HepG2 (cell line): ENCODE data around the gene PTRH2. TPM values are rescaled to one million over a fixed set of nuclear protein-coding genes. Genes with fewer than 3 reads are reported as not detected.

Source experiments
- ATAC-seq: fragments of 200-7000 bp; cut with Tn5 transposase; 3 replicates; pipeline ENCODE4 v1.9.1; 2020; ENCODE audit warnings: mild to moderate bottlenecking, moderate library complexity
- BruUV-seq: library from RNA; stranded (reverse); fragments of 400-500 nt; replicated peaks from 2 replicates; lab custom pipeline; 2021; lab: Mats Ljungman, UMichigan
- CTCF ChIA-PET: fragments of 300-600 bp; formaldehyde crosslinking; extraction: SDS; loops from one replicate; lab custom pipeline; 2021; ENCODE audit warnings: low total read pairs, inconsistent platforms, low intra/inter-chr PET ratio; lab: Yijun Ruan, JAX
- POLR2A ChIA-PET: fragments of 350-600 bp; sonication (Branson Sonifier 250); formaldehyde crosslinking; loops from one replicate; lab custom pipeline; 2020; ENCODE audit warnings: antibody characterized with exemption, inconsistent platforms; lab: Yijun Ruan, JAX
- DNase-seq: peaks from one replicate; pipeline ENCODE4 v3.0.0-alpha.2; 2015; ENCODE audit warnings: low spot score
- FAIRE-seq: peaks from 3 replicates; lab custom pipeline; 2011; peaks lifted over from hg19 to GRCh38; lab: Jason Lieb, UNC
- H2AFZ ChIP-seq: one replicate; pipeline ENCODE4 v1.6.1; 2011; ENCODE audit warnings: low read length, inconsistent platforms
- H3K27ac ChIP-seq: fragments of 300-600 bp; 3 replicates; pipeline ENCODE4 v1.8.0; 2011; ENCODE audit warnings: mixed run types, mild to moderate bottlenecking, mixed read lengths, low read length, inconsistent platforms; ENCODE audit not compliant: insufficient read depth; ENCODE audit errors: extremely low read length
- H3K27me3 ChIP-seq, 2 experiments: fragments of 200-600 bp in 1 of 2; 2 replicates in 1 of 2; 3 replicates in 1 of 2; pipeline versions ENCODE4 v1.6.0 to v1.8.0; 2011; ENCODE audit warnings: low read length in 2 of 2, mild to moderate bottlenecking in 2 of 2, moderate library complexity in 2 of 2, inconsistent platforms in 1 of 2; ENCODE audit not compliant: insufficient read depth in 2 of 2, control insufficient read depth in 1 of 2
- H3K36me3 ChIP-seq, 2 experiments: fragments of 200-600 bp in 1 of 2; replicated peaks in 1 of 2; 2 replicates in 1 of 2; 3 replicates in 1 of 2; pipeline versions ENCODE4 v1.5.1 to v1.8.0; 2011; ENCODE audit warnings: low read length in 2 of 2, inconsistent platforms in 1 of 2; ENCODE audit not compliant: insufficient read depth in 2 of 2, control insufficient read depth in 1 of 2
- H3K4me1 ChIP-seq: 2 replicates; pipeline ENCODE4 v1.5.1; 2012; ENCODE audit warnings: low read length, inconsistent platforms; ENCODE audit not compliant: insufficient read depth
- H3K4me2 ChIP-seq: 2 replicates; pipeline ENCODE4 v1.6.0; 2011; ENCODE audit warnings: low read depth, low read length, inconsistent platforms
- H3K4me3 ChIP-seq, 3 experiments: fragments of 200-600 bp in 1 of 3; sonication (generic), shearing (Covaris generic) in 1 of 3; replicated peaks in 1 of 3; 2 replicates each; pipeline ENCODE4 v1.5.1; 2011 to 2016; ENCODE audit warnings: low read length in 3 of 3, inconsistent platforms in 2 of 3, low read depth in 2 of 3, mild to moderate bottlenecking in 2 of 3, control low read depth in 1 of 3, mixed read lengths in 1 of 3; ENCODE audit not compliant: insufficient read depth in 1 of 3
- H3K79me2 ChIP-seq: one replicate; pipeline ENCODE4 v1.6.1; 2011; ENCODE audit warnings: low read length, inconsistent platforms; ENCODE audit not compliant: insufficient read depth
- H3K9ac ChIP-seq: 2 replicates; pipeline ENCODE4 v1.6.0; 2011; ENCODE audit warnings: mild to moderate bottlenecking, low read depth, low read length, inconsistent platforms; ENCODE audit not compliant: insufficient read depth
- H3K9me3 ChIP-seq: 2 replicates; pipeline ENCODE4 v1.5.1; 2012; ENCODE audit warnings: mild to moderate bottlenecking, low read length
- H4K20me1 ChIP-seq: 2 replicates; pipeline ENCODE4 v1.6.0; 2011; ENCODE audit warnings: inconsistent platforms, mild to moderate bottlenecking, low read length, moderate library complexity; ENCODE audit not compliant: insufficient read depth
- HIVEP1 ChIP-seq: sonication (generic); formaldehyde crosslinking; IDR thresholded peaks from 2 replicates; pipeline ENCODE4 v1.4.0; 2020; ENCODE audit warnings: mild to moderate bottlenecking, missing genetic modification reagents
- NONO ChIP-seq, 2 experiments: fragments of 450-650 bp in 1 of 2; sonication (generic) in 1 of 2; formaldehyde crosslinking in 1 of 2; IDR thresholded peaks in 1 of 2; conservative IDR thresholded peaks in 1 of 2; 2 replicates each; pipeline versions ENCODE4 v1.6.1 to v1.8.0; 2017 to 2022; ENCODE audit warnings: mild to moderate bottlenecking in 1 of 2, missing genetic modification reagents in 1 of 2, moderate library complexity in 1 of 2
- RBAK ChIP-seq: sonication (generic); formaldehyde crosslinking; IDR thresholded peaks from 2 replicates; pipeline ENCODE4 v1.5.1; 2020; ENCODE audit warnings: mild to moderate bottlenecking, missing genetic modification reagents
- RBM22 ChIP-seq: fragments of 200-400 bp; formaldehyde crosslinking; optimal IDR thresholded peaks from 2 replicates; pipeline ENCODE3; 2017; ENCODE audit warnings: mild to moderate bottlenecking, low read length, moderate library complexity
- SP2 ChIP-seq: sonication (generic); formaldehyde crosslinking; IDR thresholded peaks from 2 replicates; pipeline ENCODE4 v1.5.1; 2020; ENCODE audit warnings: mild to moderate bottlenecking, missing genetic modification reagents
- TSC22D2 ChIP-seq: sonication (generic); formaldehyde crosslinking; IDR thresholded peaks from 2 replicates; pipeline ENCODE4 v1.5.1; 2020; ENCODE audit warnings: missing genetic modification reagents, mild to moderate bottlenecking, borderline replicate concordance
- ZBTB8A ChIP-seq: sonication (generic); formaldehyde crosslinking; IDR thresholded peaks from 2 replicates; pipeline ENCODE4 v1.4.0; 2020; ENCODE audit warnings: mild to moderate bottlenecking, low read depth, missing genetic modification reagents, borderline replicate concordance
- ZNF264 ChIP-seq: sonication (generic); formaldehyde crosslinking; IDR thresholded peaks from 2 replicates; pipeline ENCODE4 v1.4.0; 2020; ENCODE audit warnings: missing genetic modification reagents
- WGBS: methylation state at CpG from one replicate; pipeline ENCODE4 v1.1.6; 2017; ENCODE audit warnings: low lambda C conversion rate; 5-methylcytosine and 5-hydroxymethylcytosine counted together
- in situ Hi-C: cut with HindIII; loops from 2 replicates; pipeline ENCODE4 v1.10.0; 2017; ENCODE audit warnings: low pct_unique_long_range_greater_than_20kb; ENCODE audit not compliant: extremely low pct_ligation_motif_present
- intact Hi-C: fragments of 100-400 bp; cut with micrococcal nuclease; formaldehyde crosslinking; loops from one replicate; pipeline ENCODE4 v1.10.0; 2022; ENCODE audit not compliant: unreplicated experiment
- polyA plus RNA-seq, 8 experiments: library from polyadenylated mRNA; depleted of rRNA in 3 of 8; stranded (reverse) in 7 of 8; unstranded in 1 of 8; fragments of >200 nt; fragmentation: Illumina TruSeq in 4 of 8; extraction: Trizol in 4 of 8; gene quantifications; 2 replicates each; pipeline versions ENCODE4 v1.2.1 to v1.2.3, GENCODE V29; 2011 to 2016; ENCODE audit warnings: low read depth in 4 of 8, missing spikeins in 1 of 8, mixed read lengths in 1 of 8; ENCODE audit not compliant: insufficient read depth in 1 of 8
- total RNA-seq, 5 experiments: library from RNA; depleted of rRNA; stranded (reverse); fragments of >200 nt; fragmentation: Illumina TruSeq; extraction: Trizol; gene quantifications; 2 replicates each; pipeline ENCODE4 v1.2.3, GENCODE V29; 2016; ENCODE audit warnings: low read depth in 1 of 5
- TF ChIP-seq, protein P1 (sequence below): sonication (generic); formaldehyde crosslinking; IDR thresholded peaks from 2 replicates; pipeline ENCODE4 v1.5.0; 2020; ENCODE audit warnings: missing genetic modification reagents
- TF ChIP-seq, protein P2 (sequence below): sonication (generic); formaldehyde crosslinking; IDR thresholded peaks from 2 replicates; pipeline ENCODE4 v1.4.0; 2020; ENCODE audit warnings: missing genetic modification reagents, borderline replicate concordance

PTRH2 gene
- total and polyA plus RNA-seq, 2 of the 13 experiments (the other 11 are each of a cell fraction or from before 2014, with no cell fraction given), result 67.7 to 83.3 TPM

DNA sequence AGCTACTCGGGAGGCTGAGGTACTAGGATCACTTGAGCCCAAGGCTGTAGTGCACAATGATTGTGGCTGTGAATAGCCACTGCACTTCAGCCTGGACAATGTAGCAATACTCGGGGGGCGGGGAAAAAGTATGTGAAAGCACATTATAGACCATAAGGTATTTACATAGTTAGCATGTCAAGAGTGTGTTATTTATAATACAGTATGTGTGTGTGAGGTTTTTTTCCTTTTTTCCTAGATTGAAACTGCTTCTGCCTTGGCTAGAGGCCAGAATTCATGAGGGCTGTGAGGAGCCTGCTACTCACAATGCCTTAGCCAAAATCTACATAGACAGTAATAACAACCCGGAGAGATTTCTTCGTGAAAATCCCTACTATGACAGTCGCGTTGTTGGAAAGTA is 30.5 kb downstream of the PTRH2 start:
- H3K9ac ChIP-seq, result no peak overlapping the region
- BruUV-seq, result no TSS peak
- no peak overlapping the region for H3K4me3 ChIP-seq
- no peak overlapping the region for H3K4me2 ChIP-seq
- H2AFZ ChIP-seq, result no peak overlapping the region
- TF ChIP-seq RBM22, result peak; percentile 39
- TF ChIP-seq, protein P1, sequence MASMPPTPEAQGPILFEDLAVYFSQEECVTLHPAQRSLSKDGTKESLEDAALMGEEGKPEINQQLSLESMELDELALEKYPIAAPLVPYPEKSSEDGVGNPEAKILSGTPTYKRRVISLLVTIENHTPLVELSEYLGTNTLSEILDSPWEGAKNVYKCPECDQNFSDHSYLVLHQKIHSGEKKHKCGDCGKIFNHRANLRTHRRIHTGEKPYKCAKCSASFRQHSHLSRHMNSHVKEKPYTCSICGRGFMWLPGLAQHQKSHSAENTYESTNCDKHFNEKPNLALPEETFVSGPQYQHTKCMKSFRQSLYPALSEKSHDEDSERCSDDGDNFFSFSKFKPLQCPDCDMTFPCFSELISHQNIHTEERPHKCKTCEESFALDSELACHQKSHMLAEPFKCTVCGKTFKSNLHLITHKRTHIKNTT (CRISPR knock-in tag), result no peak
- H3K9me3 ChIP-seq, result no peaks in the 10 kb centered on the region
- CTCF ChIA-PET, result no interaction called here
- ATAC-seq, result peak; percentile 30; the same call in 1 of the 3 replicates
- WGBS, result 96% methylated on average over 7 of the region's 7 CpGs
- DNase-seq, result no peak
- H3K36me3 ChIP-seq, result peaks cover 47 to 90% of the 10 kb centered on the region in 2 experiments
- no peaks in the 10 kb centered on the region for H3K27me3 ChIP-seq
- in situ Hi-C loops, result no loop called here
- no peak overlapping the region for H3K27ac ChIP-seq
- no peaks in the 10 kb centered on the region for H3K79me2 ChIP-seq
- no peaks in the 10 kb centered on the region for H3K4me1 ChIP-seq
- POLR2A ChIA-PET, result interaction anchor here (1.6 kb wide), 1 partner anchor 31 kb away, joined by 5 read pairs; the partner anchor contains the start of genes PTRH2 and VMP1
- intact Hi-C loops, result no loop called here
- FAIRE-seq, result no peak
- no peaks in the 10 kb centered on the region for H4K20me1 ChIP-seq

DNA sequence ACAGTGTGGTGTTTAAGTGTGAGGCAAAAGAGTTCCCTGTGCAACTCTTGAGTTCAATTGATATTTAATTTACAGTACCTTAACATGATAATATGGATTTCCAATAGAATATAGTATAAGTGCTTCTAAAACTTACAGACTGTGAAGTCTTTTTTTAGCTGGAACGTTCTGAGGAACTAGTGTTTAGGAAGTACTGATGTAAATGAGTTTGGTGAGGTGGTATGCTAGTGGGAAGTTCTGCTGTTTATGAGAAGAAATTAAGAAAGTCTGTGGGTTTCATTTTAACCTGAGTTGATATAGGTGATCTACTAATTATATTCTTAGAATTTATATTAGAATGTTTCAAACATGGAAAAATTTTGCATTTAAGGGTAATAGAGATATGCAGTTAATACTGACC is 32.0 kb downstream of the PTRH2 start:
- no peak for DNase-seq
- no peak for FAIRE-seq
- in situ Hi-C loops (no loop called here), intact Hi-C loops (no loop called here)
- H3K36me3 ChIP-seq, result peaks cover 39 to 90% of the 10 kb centered on the region in 2 experiments
- H4K20me1 ChIP-seq, result no peaks in the 10 kb centered on the region
- POLR2A ChIA-PET, result no interaction called here
- H3K4me2 ChIP-seq, result no peak overlapping the region
- H3K27me3 ChIP-seq, result no peaks in the 10 kb centered on the region
- H3K27ac ChIP-seq, result no peak overlapping the region
- ATAC-seq, result no peak
- peaks cover 2% of the 10 kb centered on the region for H3K79me2 ChIP-seq
- CTCF ChIA-PET, result no interaction called here
- no TSS peak for BruUV-seq
- H3K9me3 ChIP-seq, result no peaks in the 10 kb centered on the region
- H3K9ac ChIP-seq, result no peak overlapping the region
- TF ChIP-seq SP2 (CRISPR knock-in tag) (no peak), TSC22D2 (no peak), ZNF264 (CRISPR knock-in tag) (no peak), NONO (IDR thresholded peaks at IDR 0.05) (no peak), NONO (CRISPR knock-in tag; conservative IDR thresholded peaks at IDR 0.05) (no peak), HIVEP1 (no peak), RBAK (CRISPR knock-in tag) (no peak), ZBTB8A (CRISPR knock-in tag) (no peak)
- TF ChIP-seq, protein P2, sequence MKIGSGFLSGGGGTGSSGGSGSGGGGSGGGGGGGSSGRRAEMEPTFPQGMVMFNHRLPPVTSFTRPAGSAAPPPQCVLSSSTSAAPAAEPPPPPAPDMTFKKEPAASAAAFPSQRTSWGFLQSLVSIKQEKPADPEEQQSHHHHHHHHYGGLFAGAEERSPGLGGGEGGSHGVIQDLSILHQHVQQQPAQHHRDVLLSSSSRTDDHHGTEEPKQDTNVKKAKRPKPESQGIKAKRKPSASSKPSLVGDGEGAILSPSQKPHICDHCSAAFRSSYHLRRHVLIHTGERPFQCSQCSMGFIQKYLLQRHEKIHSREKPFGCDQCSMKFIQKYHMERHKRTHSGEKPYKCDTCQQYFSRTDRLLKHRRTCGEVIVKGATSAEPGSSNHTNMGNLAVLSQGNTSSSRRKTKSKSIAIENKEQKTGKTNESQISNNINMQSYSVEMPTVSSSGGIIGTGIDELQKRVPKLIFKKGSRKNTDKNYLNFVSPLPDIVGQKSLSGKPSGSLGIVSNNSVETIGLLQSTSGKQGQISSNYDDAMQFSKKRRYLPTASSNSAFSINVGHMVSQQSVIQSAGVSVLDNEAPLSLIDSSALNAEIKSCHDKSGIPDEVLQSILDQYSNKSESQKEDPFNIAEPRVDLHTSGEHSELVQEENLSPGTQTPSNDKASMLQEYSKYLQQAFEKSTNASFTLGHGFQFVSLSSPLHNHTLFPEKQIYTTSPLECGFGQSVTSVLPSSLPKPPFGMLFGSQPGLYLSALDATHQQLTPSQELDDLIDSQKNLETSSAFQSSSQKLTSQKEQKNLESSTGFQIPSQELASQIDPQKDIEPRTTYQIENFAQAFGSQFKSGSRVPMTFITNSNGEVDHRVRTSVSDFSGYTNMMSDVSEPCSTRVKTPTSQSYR (CRISPR knock-in tag), result no peak
- no peak overlapping the region for H2AFZ ChIP-seq
- no peaks in the 10 kb centered on the region for H3K4me1 ChIP-seq
- no peak overlapping the region for H3K4me3 ChIP-seq
- whole genome bisulfite sequencing, result 100% methylated on average over 1 of the region's 1 CpG
